ENCODE data around the gene S100A3. TPM values are rescaled to one million over a fixed set of nuclear protein-coding genes. Genes with fewer than 3 reads are reported as not detected.
A peak's percentile ranks its signal among the peaks of the same experiment; 100 is the strongest.

The S100A3 gene
- total and polyA plus RNA-seq, 2 experiments from 2014 or later = 0.42 TPM; not detected in 1

GRCh38 chr1:153519242-153519641, 29.8 kb downstream of the S100A3 start:
- no peak overlapping the region for H3K4me3 ChIP-seq
- TF ChIP-seq CTCF (IDR thresholded peaks at IDR 0.05; ENCODE audit: low read depth, low read length) = no peak
- no peaks in the 10 kb centered on the region for H3K4me1 ChIP-seq (ENCODE audit: low read depth)
- no peak for DNase-seq (ENCODE audit: low read depth in 1 of 2, low spot score in 1 of 2)
- no peaks in the 10 kb centered on the region for H3K36me3 ChIP-seq
- no peaks in the 10 kb centered on the region for H3K9me3 ChIP-seq (ENCODE audit: low read depth)
- no peak overlapping the region for H3K27ac ChIP-seq
- H3K27me3 ChIP-seq = no peaks in the 10 kb centered on the region

- Histone ChIP-seq H3K4me1 (ENCODE audit: low read depth) (no peaks in the 10 kb centered on the region), H3K4me3 (no peak overlapping the region), H3K27me3 (no peaks in the 10 kb centered on the region), H3K27ac (no peak overlapping the region), H3K36me3 (no peaks in the 10 kb centered on the region), H3K9me3 (ENCODE audit: low read depth) (no peaks in the 10 kb centered on the region)
- DNase-seq (ENCODE audit: low read depth in 1 of 2, low spot score in 1 of 2) = no peak
- TF ChIP-seq CTCF (IDR thresholded peaks at IDR 0.05; ENCODE audit: low read depth, low read length) = no peak
Measured at GRCh38 chr1:153515504-153516394, 33.3 kb downstream of the S100A3 start.

GRCh38 chr1:153513666-153514065, 35.4 kb downstream of the S100A3 start:
- Histone ChIP-seq H3K27me3 (no peaks in the 10 kb centered on the region), H3K36me3 (no peaks in the 10 kb centered on the region), H3K4me1 (ENCODE audit: low read depth) (no peaks in the 10 kb centered on the region), H3K4me3 (no peak overlapping the region), H3K9me3 (ENCODE audit: low read depth) (no peaks in the 10 kb centered on the region), H3K27ac (no peak overlapping the region)
- DNase-seq (ENCODE audit: low read depth in 1 of 2, low spot score in 1 of 2) = no peak
- TF ChIP-seq CTCF (IDR thresholded peaks at IDR 0.05; ENCODE audit: low read depth, low read length) = no peak

- Histone ChIP-seq H3K4me1 (ENCODE audit: low read depth) (no peaks in the 10 kb centered on the region), H3K27ac (no peak overlapping the region), H3K9me3 (ENCODE audit: low read depth) (no peaks in the 10 kb centered on the region), H3K4me3 (no peak overlapping the region), H3K36me3 (no peaks in the 10 kb centered on the region), H3K27me3 (no peaks in the 10 kb centered on the region)
- DNase-seq (ENCODE audit: low read depth in 1 of 2, low spot score in 1 of 2) = no peak
- no peak for TF ChIP-seq CTCF (IDR thresholded peaks at IDR 0.05; ENCODE audit: low read depth, low read length)
Measured at GRCh38 chr1:153513023-153513422, 36.0 kb downstream of the S100A3 start.

GRCh38 chr1:153510984-153511410, 38.1 kb downstream of the S100A3 start:
- H3K9me3 ChIP-seq (ENCODE audit: low read depth) = no peaks in the 10 kb centered on the region
- H3K4me3 ChIP-seq = no peak overlapping the region
- H3K27ac ChIP-seq = no peak overlapping the region
- peak; percentile 96 for TF ChIP-seq CTCF (IDR thresholded peaks at IDR 0.05; ENCODE audit: low read depth, low read length)
- H3K4me1 ChIP-seq (ENCODE audit: low read depth) = no peaks in the 10 kb centered on the region
- no peaks in the 10 kb centered on the region for H3K36me3 ChIP-seq
- peak; percentile 87 to 92 for DNase-seq (ENCODE audit: low read depth in 1 of 2, low spot score in 1 of 2)
- H3K27me3 ChIP-seq = no peaks in the 10 kb centered on the region
